Measurements from ENCODE around the gene RDH13.

Gene RDH13

GRCh38 chr19:55091126-55091910, 28.4 kb upstream of the RDH13 start:
- no peak for DNase-seq

- DNase-seq = no peak
Measured at GRCh38 chr19:55090564-55090963, 27.6 kb upstream of the RDH13 start.

- DNase-seq = no peak
Measured at GRCh38 chr19:55089342-55089944, 26.5 kb upstream of the RDH13 start.

GRCh38 chr19:55088543-55089341, 25.8 kb upstream of the RDH13 start:
- DNase-seq = peak; percentile 81

GRCh38 chr19:55088021-55088451, 25.1 kb upstream of the RDH13 start:
- DNase-seq = no peak

GRCh38 chr19:55087542-55087901, 24.6 kb upstream of the RDH13 start:
- DNase-seq = no peak

- peak; percentile 76 for DNase-seq
Measured at GRCh38 chr19:55086730-55087541, 24.0 kb upstream of the RDH13 start.

- no peak for DNase-seq
Measured at GRCh38 chr19:55085923-55086715, 23.2 kb upstream of the RDH13 start.

GRCh38 chr19:55084416-55084815, 21.5 kb upstream of the RDH13 start:
- DNase-seq = no peak

- DNase-seq = no peak
Measured at GRCh38 chr19:55083004-55083850, 20.3 kb upstream of the RDH13 start.

GRCh38 chr19:55082020-55082851, 19.3 kb upstream of the RDH13 start:
- peak; percentile 75 for DNase-seq

GRCh38 chr19:55081770-55082019, 18.7 kb upstream of the RDH13 start:
- no peak for DNase-seq

GRCh38 chr19:55080968-55081769, 18.2 kb upstream of the RDH13 start:
- peak; percentile 81 for DNase-seq

- peak; percentile 79 for DNase-seq
Measured at GRCh38 chr19:55080121-55080967, 17.4 kb upstream of the RDH13 start.

GRCh38 chr19:55079400-55080038, 16.6 kb upstream of the RDH13 start:
- DNase-seq = no peak

- DNase-seq = no peak
Measured at GRCh38 chr19:55078996-55079395, 16.0 kb upstream of the RDH13 start.

GRCh38 chr19:55077106-55077505, 14.2 kb upstream of the RDH13 start:
- no peak for DNase-seq

GRCh38 chr19:55076321-55076720, 13.4 kb upstream of the RDH13 start:
- no peak for DNase-seq
